Posterior vena cava (tissue), 2 donors: ENCODE data around the gene LIMCH1. TPM values are rescaled to one million over a fixed set of nuclear protein-coding genes. Genes with fewer than 3 reads are reported as not detected.

Experiments used
- DNase-seq: peaks from one replicate; pipeline ENCODE4 v3.0.0-alpha.2; 2020; ENCODE audit warnings: low spot score
- intact Hi-C, 2 donors: fragments of 100-400 bp; cut with DNase I; formaldehyde crosslinking; loops; one replicate each; pipeline versions ENCODE4 v1.14.1 to v1.14.2; 2022 to 2023
- total RNA-seq, 2 donors: library from RNA; stranded (reverse); fragmentation: NEBNext Ultra II Directional; extraction: Animal tissue kit (Norgen Biotek cat#: 25700); gene quantifications; one replicate each; pipeline ENCODE4 v1.2.1, GENCODE V29; 2021
- donor health status: DM: yes; HTN: yes; CAD: no.
- donor health status: DM: yes; HTN: yes; CAD: no.

The LIMCH1 gene
- total RNA-seq, 2 donors from 2014 or later = 38.7 to 68.0 TPM

GRCh38 chr4:41655177-41655576, 117.2 kb downstream of the LIMCH1 start:
- intact Hi-C loops = no loop called here
- DNase-seq = no peak

GRCh38 chr4:41656106-41656505, 118.1 kb downstream of the LIMCH1 start:
- intact Hi-C loops = no loop called here
- no peak for DNase-seq

GRCh38 chr4:41656572-41657520, 118.9 kb downstream of the LIMCH1 start:
- no peak for DNase-seq
- intact Hi-C loops = no loop called here

GRCh38 chr4:41657561-41657960, 119.6 kb downstream of the LIMCH1 start:
- intact Hi-C loops = no loop called here
- DNase-seq = no peak

GRCh38 chr4:41658163-41658562, 120.2 kb downstream of the LIMCH1 start:
- intact Hi-C loops = no loop called here

GRCh38 chr4:41660352-41660751, 122.4 kb downstream of the LIMCH1 start:
- intact Hi-C loops = loop anchor here in 1 of 2 donors (5.0 kb wide), 1 partner anchor 378 kb away; no protein-coding TSS in a partner anchor
- no peak for DNase-seq

More at GRCh38 chr4:41658163-41658562, 120.2 kb downstream of the LIMCH1 start:
- no peak for DNase-seq

GRCh38 chr4:41661442-41662076, 123.6 kb downstream of the LIMCH1 start:
- intact Hi-C loops = loop anchor here in 1 of 2 donors (5.0 kb wide), 1 partner anchor 379 kb away; no protein-coding TSS in a partner anchor
- DNase-seq = peak; percentile 87

- intact Hi-C loops = no loop called here
- DNase-seq = no peak
Observed at GRCh38 chr4:41665636-41666207, 127.8 kb downstream of the LIMCH1 start.

GRCh38 chr4:41668024-41668423, 130.1 kb downstream of the LIMCH1 start:
- DNase-seq = no peak
- intact Hi-C loops = no loop called here

- intact Hi-C loops = loop anchor here in 1 of 2 donors (5.0 kb wide), 1 partner anchor 1243 kb away; no protein-coding TSS in a partner anchor
Observed at GRCh38 chr4:41670530-41670929, 132.6 kb downstream of the LIMCH1 start.

GRCh38 chr4:41670982-41671381, 133.0 kb downstream of the LIMCH1 start:
- intact Hi-C loops = loop anchor here in 1 of 2 donors (5.0 kb wide), 1 partner anchor 1244 kb away; no protein-coding TSS in a partner anchor
- DNase-seq = no peak

More at GRCh38 chr4:41670530-41670929, 132.6 kb downstream of the LIMCH1 start:
- no peak for DNase-seq

GRCh38 chr4:41678086-41678816, 140.3 kb downstream of the LIMCH1 start:
- DNase-seq = no peak
- intact Hi-C loops = no loop called here

GRCh38 chr4:41678951-41679350, 141.0 kb downstream of the LIMCH1 start:
- DNase-seq = no peak
- intact Hi-C loops = no loop called here

GRCh38 chr4:41679991-41680390, 142.0 kb downstream of the LIMCH1 start:
- intact Hi-C loops = no loop called here
- DNase-seq = no peak

- intact Hi-C loops = no loop called here
- no peak for DNase-seq
Observed at GRCh38 chr4:41681054-41681453, 143.1 kb downstream of the LIMCH1 start.

GRCh38 chr4:41683326-41683725, 145.4 kb downstream of the LIMCH1 start:
- intact Hi-C loops = no loop called here
- DNase-seq = no peak

- intact Hi-C loops = no loop called here
- no peak for DNase-seq
Observed at GRCh38 chr4:41686893-41687292, 148.9 kb downstream of the LIMCH1 start.

GRCh38 chr4:41687971-41688370, 150.0 kb downstream of the LIMCH1 start:
- DNase-seq = no peak
- intact Hi-C loops = no loop called here

GRCh38 chr4:41692717-41693345, 154.9 kb downstream of the LIMCH1 start:
- DNase-seq = peak; percentile 80
- intact Hi-C loops = loop anchor here (10.0 kb wide), 1 partner anchor 192 kb away; no protein-coding TSS in a partner anchor
